ENCODE measurements around the gene FOXM1. TPM values are rescaled to one million over a fixed set of nuclear protein-coding genes. Genes with fewer than 3 reads are reported as not detected.

Gene FOXM1
- polyA plus RNA-seq, 1 donor from 2014 or later, result 0.31 TPM

DNA sequence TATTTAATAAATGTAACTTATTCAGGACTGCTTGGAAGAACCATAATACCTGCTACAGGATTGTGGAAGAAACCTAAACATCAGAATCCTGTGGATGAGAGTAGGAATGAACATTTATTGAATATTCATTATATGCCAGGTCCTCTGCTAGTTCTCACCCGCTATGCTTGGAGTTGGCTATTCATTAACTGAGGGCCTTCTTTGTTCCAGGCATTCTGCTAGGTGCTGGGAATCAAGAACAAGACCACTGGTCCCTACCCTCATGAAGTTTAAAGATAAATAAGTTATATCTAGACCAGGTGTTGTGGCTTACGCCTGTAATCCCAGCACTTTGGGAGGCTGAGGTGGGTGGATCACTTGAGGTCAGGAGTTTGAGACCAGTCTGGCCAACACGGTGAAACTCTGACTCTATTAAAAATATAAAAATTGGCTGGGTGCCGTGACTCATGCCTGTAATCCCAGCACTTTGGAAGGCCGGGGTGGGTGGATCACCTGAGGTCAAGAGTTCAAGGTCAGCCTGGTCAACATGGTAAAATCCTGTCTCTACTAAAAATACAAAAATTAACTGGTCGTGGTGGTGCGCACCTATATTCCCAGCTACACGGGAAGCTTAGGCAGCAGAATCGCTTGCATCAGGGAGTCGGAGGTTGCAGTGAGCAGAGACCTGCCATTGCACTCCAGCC is 9.9 kb upstream of the FOXM1 start:
- H3K4me3 ChIP-seq (ENCODE audit: low read length), result no peak overlapping the region
- H3K79me2 ChIP-seq (replicated peaks; ENCODE audit: insufficient read depth, low read length), result peaks cover 1% of the 10 kb centered on the region
- no peak overlapping the region for H3K9ac ChIP-seq (ENCODE audit: low read length)
- H3K27me3 ChIP-seq (ENCODE audit: insufficient read depth, low read depth, low read length), result no peaks in the 10 kb centered on the region
- H2AFZ ChIP-seq (ENCODE audit: low read depth, low read length), result no peak overlapping the region
- no peak overlapping the region for H3K27ac ChIP-seq (ENCODE audit: low read length)
- no peaks in the 10 kb centered on the region for H4K20me1 ChIP-seq (ENCODE audit: insufficient read depth)
- H3K9me3 ChIP-seq (ENCODE audit: low read length), result no peaks in the 10 kb centered on the region
- no peak for TF ChIP-seq TAF1 (IDR thresholded peaks at IDR 0.05; ENCODE audit: low read depth)
- no peak for TF ChIP-seq EP300 (conservative IDR thresholded peaks at IDR 0.05; ENCODE audit: poor library complexity, severe bottlenecking)
- TF ChIP-seq, protein P1, sequence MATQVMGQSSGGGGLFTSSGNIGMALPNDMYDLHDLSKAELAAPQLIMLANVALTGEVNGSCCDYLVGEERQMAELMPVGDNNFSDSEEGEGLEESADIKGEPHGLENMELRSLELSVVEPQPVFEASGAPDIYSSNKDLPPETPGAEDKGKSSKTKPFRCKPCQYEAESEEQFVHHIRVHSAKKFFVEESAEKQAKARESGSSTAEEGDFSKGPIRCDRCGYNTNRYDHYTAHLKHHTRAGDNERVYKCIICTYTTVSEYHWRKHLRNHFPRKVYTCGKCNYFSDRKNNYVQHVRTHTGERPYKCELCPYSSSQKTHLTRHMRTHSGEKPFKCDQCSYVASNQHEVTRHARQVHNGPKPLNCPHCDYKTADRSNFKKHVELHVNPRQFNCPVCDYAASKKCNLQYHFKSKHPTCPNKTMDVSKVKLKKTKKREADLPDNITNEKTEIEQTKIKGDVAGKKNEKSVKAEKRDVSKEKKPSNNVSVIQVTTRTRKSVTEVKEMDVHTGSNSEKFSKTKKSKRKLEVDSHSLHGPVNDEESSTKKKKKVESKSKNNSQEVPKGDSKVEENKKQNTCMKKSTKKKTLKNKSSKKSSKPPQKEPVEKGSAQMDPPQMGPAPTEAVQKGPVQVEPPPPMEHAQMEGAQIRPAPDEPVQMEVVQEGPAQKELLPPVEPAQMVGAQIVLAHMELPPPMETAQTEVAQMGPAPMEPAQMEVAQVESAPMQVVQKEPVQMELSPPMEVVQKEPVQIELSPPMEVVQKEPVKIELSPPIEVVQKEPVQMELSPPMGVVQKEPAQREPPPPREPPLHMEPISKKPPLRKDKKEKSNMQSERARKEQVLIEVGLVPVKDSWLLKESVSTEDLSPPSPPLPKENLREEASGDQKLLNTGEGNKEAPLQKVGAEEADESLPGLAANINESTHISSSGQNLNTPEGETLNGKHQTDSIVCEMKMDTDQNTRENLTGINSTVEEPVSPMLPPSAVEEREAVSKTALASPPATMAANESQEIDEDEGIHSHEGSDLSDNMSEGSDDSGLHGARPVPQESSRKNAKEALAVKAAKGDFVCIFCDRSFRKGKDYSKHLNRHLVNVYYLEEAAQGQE (IDR thresholded peaks at IDR 0.05; ENCODE audit: borderline replicate concordance), result no peak
- no peak for TF ChIP-seq SMC3 (conservative IDR thresholded peaks at IDR 0.05; ENCODE audit: poor library complexity)
- TF ChIP-seq, protein P2, sequence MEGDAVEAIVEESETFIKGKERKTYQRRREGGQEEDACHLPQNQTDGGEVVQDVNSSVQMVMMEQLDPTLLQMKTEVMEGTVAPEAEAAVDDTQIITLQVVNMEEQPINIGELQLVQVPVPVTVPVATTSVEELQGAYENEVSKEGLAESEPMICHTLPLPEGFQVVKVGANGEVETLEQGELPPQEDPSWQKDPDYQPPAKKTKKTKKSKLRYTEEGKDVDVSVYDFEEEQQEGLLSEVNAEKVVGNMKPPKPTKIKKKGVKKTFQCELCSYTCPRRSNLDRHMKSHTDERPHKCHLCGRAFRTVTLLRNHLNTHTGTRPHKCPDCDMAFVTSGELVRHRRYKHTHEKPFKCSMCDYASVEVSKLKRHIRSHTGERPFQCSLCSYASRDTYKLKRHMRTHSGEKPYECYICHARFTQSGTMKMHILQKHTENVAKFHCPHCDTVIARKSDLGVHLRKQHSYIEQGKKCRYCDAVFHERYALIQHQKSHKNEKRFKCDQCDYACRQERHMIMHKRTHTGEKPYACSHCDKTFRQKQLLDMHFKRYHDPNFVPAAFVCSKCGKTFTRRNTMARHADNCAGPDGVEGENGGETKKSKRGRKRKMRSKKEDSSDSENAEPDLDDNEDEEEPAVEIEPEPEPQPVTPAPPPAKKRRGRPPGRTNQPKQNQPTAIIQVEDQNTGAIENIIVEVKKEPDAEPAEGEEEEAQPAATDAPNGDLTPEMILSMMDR (IDR thresholded peaks at IDR 0.05; ENCODE audit: poor library complexity, severe bottlenecking), result no peak
- no peak for TF ChIP-seq MXI1 (conservative IDR thresholded peaks at IDR 0.05; ENCODE audit: poor library complexity, severe bottlenecking)
- no peak for TF ChIP-seq RAD21 (conservative IDR thresholded peaks at IDR 0.05)
- TF ChIP-seq EZH2 (IDR thresholded peaks at IDR 0.05; ENCODE audit: borderline replicate concordance, insufficient read depth, low read length, poor library complexity, severe bottlenecking), result no peak
- no peak for TF ChIP-seq POLR2AphosphoS5 (IDR thresholded peaks at IDR 0.05)
- H3K4me2 ChIP-seq (ENCODE audit: low read length), result no peak overlapping the region
- peaks cover 4% of the 10 kb centered on the region for H3F3A ChIP-seq (ENCODE audit: insufficient read depth, low read length, poor library complexity, severe bottlenecking)
- no peaks in the 10 kb centered on the region for H3K9me2 ChIP-seq (ENCODE audit: insufficient read depth, low read length)
- H3K36me3 ChIP-seq (ENCODE audit: insufficient read depth, low read length), result no peaks in the 10 kb centered on the region

DNA sequence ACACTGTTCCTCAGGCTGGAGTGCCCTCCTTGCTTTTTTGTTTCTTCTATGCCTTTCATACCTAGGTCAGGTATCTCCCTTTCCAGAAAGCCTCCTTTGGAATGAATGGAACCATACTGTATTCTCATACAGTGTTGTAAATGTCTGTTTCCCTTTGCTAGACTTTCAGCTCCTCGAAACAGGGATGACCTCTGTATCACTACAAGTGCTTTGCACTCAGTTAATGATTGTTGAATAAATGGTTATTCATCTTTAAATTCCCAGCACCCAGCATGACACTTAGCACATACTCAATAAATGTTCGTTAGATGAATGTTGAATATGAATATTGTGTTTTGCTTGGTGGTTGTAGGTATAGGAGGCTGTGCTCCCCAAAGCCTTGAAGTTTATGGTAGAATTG is 7.8 kb upstream of the FOXM1 start:
- no peak for TF ChIP-seq EZH2 (IDR thresholded peaks at IDR 0.05; ENCODE audit: borderline replicate concordance, insufficient read depth, low read length, poor library complexity, severe bottlenecking)
- TF ChIP-seq SMC3 (conservative IDR thresholded peaks at IDR 0.05; ENCODE audit: poor library complexity), result no peak
- TF ChIP-seq POLR2AphosphoS5 (IDR thresholded peaks at IDR 0.05), result no peak
- no peak for TF ChIP-seq TAF1 (IDR thresholded peaks at IDR 0.05; ENCODE audit: low read depth)
- TF ChIP-seq, protein P2 (IDR thresholded peaks at IDR 0.05; ENCODE audit: poor library complexity, severe bottlenecking), result no peak
- no peak for TF ChIP-seq MXI1 (conservative IDR thresholded peaks at IDR 0.05; ENCODE audit: poor library complexity, severe bottlenecking)
- no peak for TF ChIP-seq RAD21 (conservative IDR thresholded peaks at IDR 0.05)
- TF ChIP-seq, protein P1 (IDR thresholded peaks at IDR 0.05; ENCODE audit: borderline replicate concordance), result no peak
- no peak for TF ChIP-seq EP300 (conservative IDR thresholded peaks at IDR 0.05; ENCODE audit: poor library complexity, severe bottlenecking)
- no peaks in the 10 kb centered on the region for H4K20me1 ChIP-seq (ENCODE audit: insufficient read depth)

More for the DNA sequence above, 7.8 kb upstream of the FOXM1 start:
- Histone ChIP-seq H3K79me2 (replicated peaks; ENCODE audit: insufficient read depth, low read length) (peaks cover 6% of the 10 kb centered on the region), H2AFZ (ENCODE audit: low read depth, low read length) (no peak overlapping the region), H3K9ac (ENCODE audit: low read length) (no peak overlapping the region), H3K27me3 (ENCODE audit: insufficient read depth, low read depth, low read length) (no peaks in the 10 kb centered on the region), H3K9me3 (ENCODE audit: low read length) (no peaks in the 10 kb centered on the region), H3K4me3 (ENCODE audit: low read length) (no peak overlapping the region), H3K4me2 (ENCODE audit: low read length) (no peak overlapping the region), H3K27ac (ENCODE audit: low read length) (no peak overlapping the region), H3K9me2 (ENCODE audit: insufficient read depth, low read length) (no peaks in the 10 kb centered on the region), H3K36me3 (ENCODE audit: insufficient read depth, low read length) (no peaks in the 10 kb centered on the region), H3F3A (ENCODE audit: insufficient read depth, low read length, poor library complexity, severe bottlenecking) (no peaks in the 10 kb centered on the region)

Data from neural cell (in vitro differentiated cells).